ENCODE data around the gene RELL2.

The RELL2 gene

DNA sequence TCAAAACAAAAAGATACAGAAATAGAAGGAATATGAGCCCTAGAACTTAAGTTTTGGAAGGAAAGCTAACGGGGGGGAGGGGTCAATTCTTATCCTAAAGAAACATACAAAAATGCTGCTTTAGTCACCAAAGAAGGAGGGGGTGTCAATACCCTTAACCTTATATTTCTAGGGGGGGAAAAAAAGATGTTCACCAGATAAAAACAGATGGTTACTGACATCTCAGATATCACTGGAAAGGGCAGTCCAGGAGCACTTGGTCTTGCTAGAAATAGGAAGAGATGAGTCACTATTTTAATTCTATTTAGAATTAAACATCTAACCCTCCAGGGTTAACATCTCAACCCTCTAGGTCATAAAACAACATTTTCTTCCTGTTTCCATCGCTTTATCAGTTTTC is 19.7 kb upstream of the RELL2 start:
- H3K4me1 Mint-ChIP-seq = peaks cover 42% of the 10 kb centered on the region
- peaks cover 4% of the 10 kb centered on the region for H3K27me3 Mint-ChIP-seq (ENCODE audit: low read depth, poor library complexity)
- DNase-seq = no peak
- TF ChIP-seq, protein P1, sequence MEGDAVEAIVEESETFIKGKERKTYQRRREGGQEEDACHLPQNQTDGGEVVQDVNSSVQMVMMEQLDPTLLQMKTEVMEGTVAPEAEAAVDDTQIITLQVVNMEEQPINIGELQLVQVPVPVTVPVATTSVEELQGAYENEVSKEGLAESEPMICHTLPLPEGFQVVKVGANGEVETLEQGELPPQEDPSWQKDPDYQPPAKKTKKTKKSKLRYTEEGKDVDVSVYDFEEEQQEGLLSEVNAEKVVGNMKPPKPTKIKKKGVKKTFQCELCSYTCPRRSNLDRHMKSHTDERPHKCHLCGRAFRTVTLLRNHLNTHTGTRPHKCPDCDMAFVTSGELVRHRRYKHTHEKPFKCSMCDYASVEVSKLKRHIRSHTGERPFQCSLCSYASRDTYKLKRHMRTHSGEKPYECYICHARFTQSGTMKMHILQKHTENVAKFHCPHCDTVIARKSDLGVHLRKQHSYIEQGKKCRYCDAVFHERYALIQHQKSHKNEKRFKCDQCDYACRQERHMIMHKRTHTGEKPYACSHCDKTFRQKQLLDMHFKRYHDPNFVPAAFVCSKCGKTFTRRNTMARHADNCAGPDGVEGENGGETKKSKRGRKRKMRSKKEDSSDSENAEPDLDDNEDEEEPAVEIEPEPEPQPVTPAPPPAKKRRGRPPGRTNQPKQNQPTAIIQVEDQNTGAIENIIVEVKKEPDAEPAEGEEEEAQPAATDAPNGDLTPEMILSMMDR (IDR thresholded peaks at IDR 0.05) = no peak
- H3K4me3 Mint-ChIP-seq = peak overlapping the region; percentile 100
- no peak overlapping the region for H3K27ac Mint-ChIP-seq
- no peaks in the 10 kb centered on the region for H3K9me3 Mint-ChIP-seq
- H3K36me3 Mint-ChIP-seq (ENCODE audit: low read depth) = peaks cover 20% of the 10 kb centered on the region

DNA sequence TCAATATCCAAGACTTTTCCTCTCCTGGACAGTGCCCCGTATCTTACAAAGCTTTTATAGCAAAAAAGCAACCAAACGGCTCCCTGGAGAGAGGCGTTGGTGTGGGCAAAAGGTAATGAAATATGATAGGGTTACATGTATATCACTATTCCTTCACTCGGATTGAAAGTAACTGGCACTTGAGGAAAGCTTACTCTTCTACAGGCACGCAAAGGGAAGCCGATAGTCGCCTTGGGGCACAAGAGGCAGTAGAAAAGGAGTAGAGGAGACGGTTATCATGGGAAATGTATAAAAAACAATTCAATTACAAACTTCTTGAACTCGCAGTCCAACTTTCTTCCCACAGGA is 19.1 kb upstream of the RELL2 start:
- Mint-ChIP-seq H3K4me1 (peaks cover 42% of the 10 kb centered on the region), H3K9me3 (no peaks in the 10 kb centered on the region), H3K4me3 (peak overlapping the region; percentile 100), H3K27ac (peak overlapping the region; percentile 98), H3K36me3 (ENCODE audit: low read depth) (peaks cover 21% of the 10 kb centered on the region), H3K27me3 (ENCODE audit: low read depth, poor library complexity) (peaks cover 4% of the 10 kb centered on the region)
- TF ChIP-seq, protein P1 (IDR thresholded peaks at IDR 0.05) = no peak
- DNase-seq = no peak

DNA sequence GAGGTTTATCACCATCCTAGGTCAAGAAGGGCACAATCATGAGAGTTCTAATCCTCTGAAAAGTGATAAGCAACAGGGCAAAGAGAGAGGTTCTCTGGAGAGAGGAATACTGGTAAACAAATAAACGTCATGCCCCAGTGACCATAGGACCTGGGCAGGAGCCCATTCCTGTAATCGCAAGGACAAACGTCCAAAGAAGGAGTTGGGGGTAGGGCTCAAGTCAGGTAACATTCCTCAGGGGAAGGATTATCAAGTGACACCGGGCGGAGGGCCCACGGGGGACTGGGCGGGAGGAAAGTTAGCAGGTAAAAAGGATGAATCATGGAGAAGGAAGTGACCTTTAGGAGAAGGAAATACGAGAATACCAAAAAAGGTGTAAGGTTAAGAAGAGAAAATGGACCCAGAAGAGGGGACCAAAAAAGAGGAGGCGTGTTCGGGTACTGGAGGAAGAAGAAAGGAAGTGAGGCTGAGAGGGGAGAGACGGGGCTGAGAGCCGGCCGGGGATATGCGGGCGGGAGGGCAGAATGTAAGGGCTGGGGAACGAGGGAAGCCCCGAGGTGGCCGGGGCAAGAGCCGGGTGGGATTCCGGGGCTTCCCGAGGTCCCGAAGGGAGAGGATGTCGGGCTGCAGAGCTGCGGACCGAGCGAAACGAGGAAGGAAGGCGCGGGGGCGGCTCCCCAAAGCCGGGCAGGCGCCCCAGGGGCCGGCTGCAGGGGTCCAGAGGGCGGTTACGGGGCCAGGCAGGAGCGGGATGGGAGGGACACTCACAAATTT is 18.6 kb upstream of the RELL2 start:
- Mint-ChIP-seq H3K27ac (peak overlapping the region; percentile 98), H3K4me3 (peak overlapping the region; percentile 100), H3K27me3 (ENCODE audit: low read depth, poor library complexity) (peaks cover 2% of the 10 kb centered on the region), H3K36me3 (ENCODE audit: low read depth) (peaks cover 26% of the 10 kb centered on the region), H3K9me3 (no peaks in the 10 kb centered on the region), H3K4me1 (peaks cover 42% of the 10 kb centered on the region)
- DNase-seq = peak; percentile 38
- TF ChIP-seq, protein P1 (IDR thresholded peaks at IDR 0.05) = no peak

DNA sequence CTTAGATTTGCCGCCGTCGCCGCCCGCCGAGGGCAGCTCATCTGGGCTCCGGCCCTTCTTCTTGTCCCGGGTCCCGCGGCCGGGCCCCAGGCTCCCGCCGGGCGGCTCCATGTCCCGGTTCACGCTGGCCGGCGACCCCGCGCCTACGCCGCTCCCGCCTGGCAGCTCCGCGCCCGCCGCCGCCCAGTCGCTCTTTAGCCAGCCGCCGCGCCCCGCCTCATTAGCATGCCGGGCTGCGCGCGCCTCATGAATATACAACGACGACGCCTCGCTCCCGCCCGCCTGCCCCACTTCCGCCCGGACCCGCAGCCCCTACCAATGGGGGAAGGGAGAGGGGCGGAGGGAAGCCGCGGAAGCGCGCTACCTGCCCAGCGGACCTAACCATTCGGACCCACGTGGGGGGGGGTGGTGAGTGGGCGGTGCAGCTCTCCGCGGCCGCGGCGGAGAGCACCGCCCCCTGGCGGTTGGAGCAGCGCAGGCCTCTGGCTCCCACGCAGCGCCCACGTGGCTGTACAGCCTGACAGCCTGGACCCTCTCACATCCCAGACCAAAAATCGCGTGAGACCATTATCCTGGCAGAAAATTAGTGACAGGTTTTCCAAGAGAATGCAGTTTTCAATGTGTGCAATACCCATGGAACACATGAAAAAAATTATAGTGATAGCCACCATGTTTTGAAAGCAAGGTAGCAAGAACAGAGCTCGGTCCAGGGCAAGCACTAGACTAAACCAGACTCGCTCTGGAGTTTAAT is 17.8 kb upstream of the RELL2 start, which contains the start of gene DIAPH1:
TSS of gene DIAPH1 (minus strand) at position 197 of the 751 bp plus-strand sequence. CDS start at position 111, 86 bp downstream.
- peak; percentile 96 for DNase-seq
- H3K4me3 Mint-ChIP-seq = peak within 1 kb of the TSS; percentile 100
- H3K36me3 Mint-ChIP-seq (ENCODE audit: low read depth) = peaks cover 34% of the 10 kb centered on the region
- peaks cover 35% of the 10 kb centered on the region for H3K4me1 Mint-ChIP-seq
- no peaks in the 10 kb centered on the region for H3K9me3 Mint-ChIP-seq
- no peaks in the 10 kb centered on the region for H3K27me3 Mint-ChIP-seq (ENCODE audit: low read depth, poor library complexity)
- TF ChIP-seq, protein P1 (IDR thresholded peaks at IDR 0.05) = peak; percentile 93
- H3K27ac Mint-ChIP-seq = peak within 1 kb of the TSS; percentile 98

DNA sequence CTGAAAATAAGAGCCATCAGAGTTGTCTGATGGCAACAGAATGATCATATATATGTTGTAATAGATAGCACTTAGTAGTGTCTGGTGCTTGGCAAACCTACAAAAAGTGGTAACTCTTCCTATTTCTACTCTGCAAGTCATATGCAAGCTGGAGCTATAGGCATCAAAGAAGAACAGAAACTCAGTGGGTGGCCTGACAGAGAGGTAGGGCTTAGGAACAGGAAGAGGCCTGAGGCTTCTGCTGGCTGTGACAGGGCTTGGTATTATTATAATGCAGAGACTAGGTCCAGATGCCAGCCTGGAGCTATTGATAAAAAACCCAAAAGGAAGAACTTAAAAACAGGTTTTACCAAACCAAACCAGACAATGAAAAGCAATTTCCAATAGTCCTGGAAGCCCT is 13.6 kb upstream of the RELL2 start:
- peaks cover 1% of the 10 kb centered on the region for H3K4me1 Mint-ChIP-seq

More for the DNA sequence above, 13.6 kb upstream of the RELL2 start:
- TF ChIP-seq, protein P1 (IDR thresholded peaks at IDR 0.05) = no peak
- peaks cover 56% of the 10 kb centered on the region for H3K36me3 Mint-ChIP-seq (ENCODE audit: low read depth)
- H3K9me3 Mint-ChIP-seq = no peaks in the 10 kb centered on the region
- H3K27me3 Mint-ChIP-seq (ENCODE audit: low read depth, poor library complexity) = no peaks in the 10 kb centered on the region
- DNase-seq = no peak
- no peak overlapping the region for H3K4me3 Mint-ChIP-seq
- no peak overlapping the region for H3K27ac Mint-ChIP-seq

Measured in nephron progenitor cell (in vitro differentiated cells).